Activated CD8-positive, alpha-beta T cell treated with anti-CD3 and anti-CD28 coated beads for 36 hours (primary cell): ENCODE measurements around the gene PRRC1. TPM values are rescaled to one million over a fixed set of nuclear protein-coding genes. Genes with fewer than 3 reads are reported as not detected.
A peak's percentile ranks its signal among the peaks of the same experiment; 100 is the strongest.
"Not testable (repeated sequence)": the region's sequence is repeated elsewhere in the genome, so short reads cannot be mapped to it uniquely, and the experiment has no call there.

ENCODE experiments used
- ATAC-seq: fragments of 200-7000 bp; cut with Tn5 transposase; one replicate; pipeline ENCODE4 v1.10.0; 2021; ENCODE audit warnings: mild to moderate bottlenecking, moderate library complexity
- CTCF ChIA-PET: fragments of 350-600 bp; sonication (Branson Sonifier 250); formaldehyde crosslinking; loops from one replicate; lab custom pipeline; 2021; ENCODE audit warnings: antibody characterized with exemption; lab: Charles Lee
- POLR2A ChIA-PET: fragments of 350-600 bp; sonication (Branson Sonifier 250); formaldehyde crosslinking; loops from one replicate; lab custom pipeline; 2021; ENCODE audit warnings: antibody characterized with exemption; lab: Charles Lee
- DNase-seq: peaks from one replicate; pipeline ENCODE4 v3.0.0-alpha.2; 2020
- H3K27ac Mint-ChIP-seq: one replicate; pipeline ENCODE4 v1.8.0; 2021; ENCODE audit warnings: mild to moderate bottlenecking, mixed read lengths
- H3K27me3 Mint-ChIP-seq: one replicate; pipeline ENCODE4 v1.8.0; 2021; ENCODE audit warnings: mixed read lengths
- H3K36me3 Mint-ChIP-seq: one replicate; pipeline ENCODE4 v1.8.0; 2021; ENCODE audit warnings: low read depth, mixed read lengths
- H3K4me1 Mint-ChIP-seq: one replicate; pipeline ENCODE4 v1.8.0; 2021; ENCODE audit warnings: low read depth, mixed read lengths
- H3K4me3 Mint-ChIP-seq: one replicate; pipeline ENCODE4 v1.8.0; 2021; ENCODE audit warnings: mild to moderate bottlenecking, moderate library complexity, mixed read lengths
- H3K9me3 Mint-ChIP-seq: one replicate; pipeline ENCODE4 v1.8.0; 2021; ENCODE audit warnings: mixed read lengths
- CTCF ChIP-seq: fragments of 200-600 bp; IDR thresholded peaks from one replicate; pipeline ENCODE4 v1.8.0; 2022; ENCODE audit warnings: antibody characterized with exemption, mild to moderate bottlenecking
- intact Hi-C: fragments of 100-400 bp; cut with micrococcal nuclease; formaldehyde crosslinking; loops from one replicate; pipeline ENCODE4 v1.10.0; 2022
- total RNA-seq, 2 experiments: library from RNA; stranded (reverse); gene quantifications; one replicate each; pipeline ENCODE4 v1.2.3, GENCODE V29; 2021

Gene PRRC1
- total RNA-seq, 2 experiments from 2014 or later: 38.0 to 38.1 TPM

GRCh38 chr5:127529904-127530682 is 12.7 kb downstream of the PRRC1 start:
- Mint-ChIP-seq H3K27ac (no peak overlapping the region), H3K36me3 (peaks cover 44% of the 10 kb centered on the region), H3K4me3 (no peak overlapping the region), H3K27me3 (no peaks in the 10 kb centered on the region), H3K4me1 (no peaks in the 10 kb centered on the region), H3K9me3 (no peaks in the 10 kb centered on the region)
- intact Hi-C loops: no loop called here
- CTCF ChIA-PET: no interaction called here
- ATAC-seq (no peak), DNase-seq (no peak)
- no peak for TF ChIP-seq CTCF
- POLR2A ChIA-PET: no interaction called here

- CTCF ChIA-PET: interaction anchor here (1.1 kb wide), 1 partner anchor 13 kb away, joined by 3 read pairs; no protein-coding TSS in a partner anchor
Measured at GRCh38 chr5:127536687-127537086, 19.2 kb downstream of the PRRC1 start.

GRCh38 chr5:127540553-127540952 is 23.1 kb downstream of the PRRC1 start:
- not testable (repeated sequence) for H3K9me3 Mint-ChIP-seq, H3K4me3 Mint-ChIP-seq

More at GRCh38 chr5:127536687-127537086, 19.2 kb downstream of the PRRC1 start:
- POLR2A ChIA-PET: interaction anchor here (0.6 kb wide), 1 partner anchor 547 kb away, joined by 3 read pairs; no protein-coding TSS in a partner anchor
- Mint-ChIP-seq H3K36me3 (peaks cover 53% of the 10 kb centered on the region), H3K27ac (no peak overlapping the region), H3K27me3 (no peaks in the 10 kb centered on the region), H3K4me1 (peaks cover 4% of the 10 kb centered on the region), H3K9me3 (peaks cover 3% of the 10 kb centered on the region), H3K4me3 (no peak overlapping the region)
- intact Hi-C loops: no loop called here
- DNase-seq (no peak), ATAC-seq (no peak)
- TF ChIP-seq CTCF: peak; percentile 31

GRCh38 chr5:127545249-127545648 is 27.8 kb downstream of the PRRC1 start:
- DNase-seq, H3K4me1 Mint-ChIP-seq, H3K4me3 Mint-ChIP-seq, H3K27ac Mint-ChIP-seq, POLR2A ChIA-PET, H3K9me3 Mint-ChIP-seq, ATAC-seq, CTCF ChIA-PET, H3K27me3 Mint-ChIP-seq, intact Hi-C loops: not testable (repeated sequence)
- H3K36me3 Mint-ChIP-seq: peaks cover 41% of the 10 kb centered on the region

More at GRCh38 chr5:127540553-127540952, 23.1 kb downstream of the PRRC1 start:
- H3K27me3 Mint-ChIP-seq, POLR2A ChIA-PET, H3K27ac Mint-ChIP-seq, H3K4me1 Mint-ChIP-seq, DNase-seq, ATAC-seq, intact Hi-C loops: not testable (repeated sequence)
- CTCF ChIA-PET: interaction anchor here (0.9 kb wide), 1 partner anchor 20 kb away, joined by 3 read pairs; no protein-coding TSS in a partner anchor
- peaks cover 54% of the 10 kb centered on the region for H3K36me3 Mint-ChIP-seq

- H3K27ac Mint-ChIP-seq: no peak overlapping the region
- DNase-seq (no peak), ATAC-seq (no peak)
- H3K4me3 Mint-ChIP-seq: no peak overlapping the region
- no peaks in the 10 kb centered on the region for H3K27me3 Mint-ChIP-seq
- intact Hi-C loops: no loop called here
- no peak for TF ChIP-seq CTCF
- ChIA-PET CTCF (interaction anchor here (1.3 kb wide), 1 partner anchor 12 kb away, joined by 3 read pairs; no protein-coding TSS in a partner anchor), POLR2A (no interaction called here)
- no peaks in the 10 kb centered on the region for H3K9me3 Mint-ChIP-seq
- H3K4me1 Mint-ChIP-seq: peaks cover 7% of the 10 kb centered on the region
- peaks cover 25% of the 10 kb centered on the region for H3K36me3 Mint-ChIP-seq
Measured at GRCh38 chr5:127549551-127549950, 32.1 kb downstream of the PRRC1 start.
